ELF-1 (cell line): ENCODE data around the gene RTL1.

Experiments used
- DNase-seq: peaks from one replicate; pipeline ENCODE4 v3.0.0-alpha.2; 2016; ENCODE audit warnings: low read depth, low spot score

Gene RTL1

GRCh38 chr14:100866666-100867630, 36.6 kb downstream of the RTL1 start:
- DNase-seq, result no peak

- no peak for DNase-seq
These were observed 37.6 kb downstream of the RTL1 start for GRCh38 chr14:100865682-100866591.

GRCh38 chr14:100864960-100865681, 38.4 kb downstream of the RTL1 start:
- DNase-seq, result no peak

- no peak for DNase-seq
These were observed 39.3 kb downstream of the RTL1 start for GRCh38 chr14:100864206-100864605.

GRCh38 chr14:100862793-100863192, 40.7 kb downstream of the RTL1 start:
- no peak for DNase-seq

- DNase-seq, result no peak
These were observed 41.2 kb downstream of the RTL1 start for GRCh38 chr14:100862277-100862676.

- no peak for DNase-seq
These were observed 41.6 kb downstream of the RTL1 start for GRCh38 chr14:100861937-100862247.

- no peak for DNase-seq
These were observed 42.2 kb downstream of the RTL1 start for GRCh38 chr14:100861188-100861936.

GRCh38 chr14:100860556-100861187, 42.9 kb downstream of the RTL1 start:
- DNase-seq, result no peak

- DNase-seq, result no peak
These were observed 43.7 kb downstream of the RTL1 start for GRCh38 chr14:100859781-100860180.

- DNase-seq, result no peak
These were observed 44.7 kb downstream of the RTL1 start for GRCh38 chr14:100858838-100859220.

- no peak for DNase-seq
These were observed 45.3 kb downstream of the RTL1 start for GRCh38 chr14:100857923-100858837.

- no peak for DNase-seq
These were observed 46.1 kb downstream of the RTL1 start for GRCh38 chr14:100857233-100857922.

- DNase-seq, result no peak
These were observed 47.2 kb downstream of the RTL1 start for GRCh38 chr14:100856056-100856950.

GRCh38 chr14:100855256-100855930, 48.1 kb downstream of the RTL1 start:
- no peak for DNase-seq

- no peak for DNase-seq
These were observed 49.1 kb downstream of the RTL1 start for GRCh38 chr14:100854435-100854834.

GRCh38 chr14:100851946-100852620, 51.4 kb downstream of the RTL1 start:
- DNase-seq, result no peak
